Hepatocyte (in vitro differentiated cells): ENCODE results near the gene SCAF1. TPM values are rescaled to one million over a fixed set of nuclear protein-coding genes. Genes with fewer than 3 reads are reported as not detected.

ENCODE experiments used
- DNase-seq: peaks from one replicate; pipeline ENCODE4 v3.0.0-alpha.2; 2016; ENCODE audit warnings: low spot score
- H2AFZ ChIP-seq: fragments of 200-600 bp; sonication (generic); 2 replicates; pipeline ENCODE4 v1.6.0; 2016; ENCODE audit warnings: antibody characterized with exemption, mild to moderate bottlenecking
- H3K27ac ChIP-seq: fragments of 200-600 bp; sonication (generic); 2 replicates; pipeline ENCODE4 v1.5.1; 2016; ENCODE audit warnings: mild to moderate bottlenecking
- H3K27me3 ChIP-seq: fragments of 200-600 bp; sonication (generic); 2 replicates; pipeline ENCODE4 v1.6.1; 2016
- H3K36me3 ChIP-seq: fragments of 200-600 bp; sonication (generic); replicated peaks from 2 replicates; pipeline ENCODE4 v1.5.1; 2016; ENCODE audit warnings: low read depth; ENCODE audit not compliant: insufficient read depth
- H3K4me1 ChIP-seq: fragments of 200-600 bp; sonication (generic); 2 replicates; pipeline ENCODE4 v1.5.1; 2016; ENCODE audit warnings: mild to moderate bottlenecking, moderate library complexity; ENCODE audit not compliant: insufficient read depth
- H3K4me2 ChIP-seq: fragments of 200-600 bp; sonication (generic); 2 replicates; pipeline ENCODE4 v1.6.0; 2016
- H3K4me3 ChIP-seq: fragments of 200-600 bp; sonication (generic); 2 replicates; pipeline ENCODE4 v1.5.1; 2016; ENCODE audit warnings: mild to moderate bottlenecking
- H3K79me2 ChIP-seq: fragments of 200-600 bp; sonication (generic); 2 replicates; pipeline ENCODE4 v1.6.0; 2017; ENCODE audit warnings: mild to moderate bottlenecking
- H3K9me2 ChIP-seq: fragments of 200-600 bp; sonication (generic); replicated peaks from 2 replicates; pipeline ENCODE4 v1.6.0; 2017; ENCODE audit warnings: mild to moderate bottlenecking; ENCODE audit not compliant: insufficient read depth
- H3K9me3 ChIP-seq: fragments of 200-600 bp; sonication (generic); 2 replicates; pipeline ENCODE4 v1.5.1; 2016; ENCODE audit warnings: low read depth, mild to moderate bottlenecking
- H4K20me1 ChIP-seq: fragments of 200-600 bp; sonication (generic); 2 replicates; pipeline ENCODE4 v1.6.0; 2016; ENCODE audit warnings: mild to moderate bottlenecking; ENCODE audit not compliant: insufficient read depth, poor library complexity, severe bottlenecking
- CTCF ChIP-seq: fragments of 200-600 bp; sonication (generic); IDR thresholded peaks from 2 replicates; pipeline ENCODE4 v1.5.1; 2016; ENCODE audit warnings: antibody characterized with exemption, mild to moderate bottlenecking; ENCODE audit not compliant: poor library complexity
- EZH2 ChIP-seq: fragments of 200-600 bp; sonication (generic); IDR thresholded peaks from 2 replicates; pipeline ENCODE4 v1.6.1; 2016; ENCODE audit warnings: antibody characterized with exemption, mild to moderate bottlenecking, borderline replicate concordance
- EZH2phosphoT487 ChIP-seq: fragments of 200-600 bp; sonication (generic); IDR thresholded peaks from one replicate; pipeline ENCODE4 v1.6.1; 2018; ENCODE audit warnings: antibody characterized with exemption, mild to moderate bottlenecking, low read depth, moderate library complexity; ENCODE audit not compliant: unreplicated experiment, severe bottlenecking
- WGBS: methylation state at CpG from one replicate; pipeline ENCODE4 v1.1.6; 2016; ENCODE audit warnings: low lambda C conversion rate; ENCODE audit errors: missing lambda C conversion rate; 5-methylcytosine and 5-hydroxymethylcytosine counted together
- polyA plus RNA-seq: library from polyadenylated mRNA; unstranded; fragments of >200 nt; fragmentation: Nextera tagmentation; extraction: Ambion mirVana; gene quantifications from 2 replicates; pipeline ENCODE4 v1.2.1, GENCODE V29; 2016
- total RNA-seq: library from RNA; depleted of rRNA; stranded (reverse); fragments of >200 nt; gene quantifications from 2 replicates; pipeline ENCODE4 v1.2.3, GENCODE V29; 2014

The SCAF1 gene
- total and polyA plus RNA-seq, 2 experiments from 2014 or later, result 12.6 to 18.6 TPM

- no peak for DNase-seq
- no peak for TF ChIP-seq EZH2phosphoT487
- no peak for TF ChIP-seq CTCF
- TF ChIP-seq EZH2, result no peak
- Histone ChIP-seq H3K27ac (no peak overlapping the region), H3K27me3 (no peaks in the 10 kb centered on the region), H3K9me2 (no peaks in the 10 kb centered on the region), H3K4me1 (peaks cover 6% of the 10 kb centered on the region), H3K4me3 (no peak overlapping the region), H3K4me2 (no peak overlapping the region), H3K9me3 (no peaks in the 10 kb centered on the region), H3K36me3 (no peaks in the 10 kb centered on the region), H3K79me2 (peaks cover 84% of the 10 kb centered on the region), H4K20me1 (peaks cover 18% of the 10 kb centered on the region), H2AFZ (no peak overlapping the region)
- no CpG with 5 or more reads among the region's 15 CpGs for WGBS
Observed at GRCh38 chr19:49596407-49596806, 45.6 kb upstream of the SCAF1 start.

GRCh38 chr19:49596954-49597702, 44.9 kb upstream of the SCAF1 start:
- peaks cover 17% of the 10 kb centered on the region for H4K20me1 ChIP-seq
- H3K27me3 ChIP-seq, result no peaks in the 10 kb centered on the region
- 97% methylated on average over 52 of the region's 65 CpGs for WGBS
- H3K4me2 ChIP-seq, result no peak overlapping the region
- H3K9me3 ChIP-seq, result no peaks in the 10 kb centered on the region
- no peaks in the 10 kb centered on the region for H3K9me2 ChIP-seq
- no peaks in the 10 kb centered on the region for H3K36me3 ChIP-seq
- H3K27ac ChIP-seq, result no peak overlapping the region
- no peak for DNase-seq
- H3K4me1 ChIP-seq, result peaks cover 6% of the 10 kb centered on the region
- H2AFZ ChIP-seq, result no peak overlapping the region
- no peak for TF ChIP-seq EZH2
- TF ChIP-seq EZH2phosphoT487, result no peak
- TF ChIP-seq CTCF, result no peak
- no peak overlapping the region for H3K4me3 ChIP-seq
- H3K79me2 ChIP-seq, result peaks cover 84% of the 10 kb centered on the region

GRCh38 chr19:49597703-49597974, 44.4 kb upstream of the SCAF1 start:
- Histone ChIP-seq H3K27ac (no peak overlapping the region), H3K9me3 (no peaks in the 10 kb centered on the region), H3K4me2 (no peak overlapping the region), H3K4me3 (no peak overlapping the region), H4K20me1 (peaks cover 16% of the 10 kb centered on the region), H3K27me3 (no peaks in the 10 kb centered on the region), H3K4me1 (peaks cover 6% of the 10 kb centered on the region), H3K9me2 (no peaks in the 10 kb centered on the region), H2AFZ (no peak overlapping the region), H3K79me2 (peaks cover 84% of the 10 kb centered on the region), H3K36me3 (no peaks in the 10 kb centered on the region)
- no peak for TF ChIP-seq CTCF
- no peak for TF ChIP-seq EZH2
- no peak for TF ChIP-seq EZH2phosphoT487
- DNase-seq, result no peak
- WGBS, result 98% methylated on average over 14 of the region's 29 CpGs
